Measurements from ENCODE around the gene FRAT2.

DNA sequence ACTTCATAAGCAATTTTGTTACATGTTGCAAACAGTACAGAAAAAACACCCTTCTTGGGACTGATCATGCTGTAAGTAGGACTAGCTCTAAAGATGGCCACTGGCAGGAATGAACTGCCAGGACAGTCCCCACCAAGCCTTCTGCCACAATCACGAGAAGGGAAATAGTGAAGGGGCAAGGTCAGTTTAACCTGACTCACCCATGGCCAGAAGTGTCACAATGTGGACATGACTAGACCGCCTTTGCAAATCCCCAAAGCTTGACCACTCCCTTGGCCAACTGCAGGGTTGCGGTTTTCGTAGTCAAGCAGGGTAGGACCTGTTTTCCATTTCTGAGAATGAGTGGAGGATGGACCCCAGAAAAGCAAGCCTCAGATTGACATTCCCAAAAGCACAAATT, 19.4 kb upstream of the FRAT2 start:
- TF ChIP-seq CTCF (IDR thresholded peaks at IDR 0.05; ENCODE audit: low read depth, low read length, missing input control) (no peak), MAX (IDR thresholded peaks at IDR 0.05) (no peak), HNF4G (IDR thresholded peaks at IDR 0.05) (no peak), GABPA (IDR thresholded peaks at IDR 0.05 in 1 of 2, conservative IDR thresholded peaks at IDR 0.05 in 1 of 2) (no peak), RXRA (IDR thresholded peaks at IDR 0.05) (no peak), ATF3 (IDR thresholded peaks at IDR 0.05) (no peak), SP1 (IDR thresholded peaks at IDR 0.05) (no peak), NR2F2 (IDR thresholded peaks at IDR 0.05) (no peak), YY1 (IDR thresholded peaks at IDR 0.05) (no peak), JUND (IDR thresholded peaks at IDR 0.05) (no peak), RAD21 (IDR thresholded peaks at IDR 0.05) (no peak)
- TF ChIP-seq, protein P1, sequence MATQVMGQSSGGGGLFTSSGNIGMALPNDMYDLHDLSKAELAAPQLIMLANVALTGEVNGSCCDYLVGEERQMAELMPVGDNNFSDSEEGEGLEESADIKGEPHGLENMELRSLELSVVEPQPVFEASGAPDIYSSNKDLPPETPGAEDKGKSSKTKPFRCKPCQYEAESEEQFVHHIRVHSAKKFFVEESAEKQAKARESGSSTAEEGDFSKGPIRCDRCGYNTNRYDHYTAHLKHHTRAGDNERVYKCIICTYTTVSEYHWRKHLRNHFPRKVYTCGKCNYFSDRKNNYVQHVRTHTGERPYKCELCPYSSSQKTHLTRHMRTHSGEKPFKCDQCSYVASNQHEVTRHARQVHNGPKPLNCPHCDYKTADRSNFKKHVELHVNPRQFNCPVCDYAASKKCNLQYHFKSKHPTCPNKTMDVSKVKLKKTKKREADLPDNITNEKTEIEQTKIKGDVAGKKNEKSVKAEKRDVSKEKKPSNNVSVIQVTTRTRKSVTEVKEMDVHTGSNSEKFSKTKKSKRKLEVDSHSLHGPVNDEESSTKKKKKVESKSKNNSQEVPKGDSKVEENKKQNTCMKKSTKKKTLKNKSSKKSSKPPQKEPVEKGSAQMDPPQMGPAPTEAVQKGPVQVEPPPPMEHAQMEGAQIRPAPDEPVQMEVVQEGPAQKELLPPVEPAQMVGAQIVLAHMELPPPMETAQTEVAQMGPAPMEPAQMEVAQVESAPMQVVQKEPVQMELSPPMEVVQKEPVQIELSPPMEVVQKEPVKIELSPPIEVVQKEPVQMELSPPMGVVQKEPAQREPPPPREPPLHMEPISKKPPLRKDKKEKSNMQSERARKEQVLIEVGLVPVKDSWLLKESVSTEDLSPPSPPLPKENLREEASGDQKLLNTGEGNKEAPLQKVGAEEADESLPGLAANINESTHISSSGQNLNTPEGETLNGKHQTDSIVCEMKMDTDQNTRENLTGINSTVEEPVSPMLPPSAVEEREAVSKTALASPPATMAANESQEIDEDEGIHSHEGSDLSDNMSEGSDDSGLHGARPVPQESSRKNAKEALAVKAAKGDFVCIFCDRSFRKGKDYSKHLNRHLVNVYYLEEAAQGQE (IDR thresholded peaks at IDR 0.05) = no peak
- TF ChIP-seq, protein P2, sequence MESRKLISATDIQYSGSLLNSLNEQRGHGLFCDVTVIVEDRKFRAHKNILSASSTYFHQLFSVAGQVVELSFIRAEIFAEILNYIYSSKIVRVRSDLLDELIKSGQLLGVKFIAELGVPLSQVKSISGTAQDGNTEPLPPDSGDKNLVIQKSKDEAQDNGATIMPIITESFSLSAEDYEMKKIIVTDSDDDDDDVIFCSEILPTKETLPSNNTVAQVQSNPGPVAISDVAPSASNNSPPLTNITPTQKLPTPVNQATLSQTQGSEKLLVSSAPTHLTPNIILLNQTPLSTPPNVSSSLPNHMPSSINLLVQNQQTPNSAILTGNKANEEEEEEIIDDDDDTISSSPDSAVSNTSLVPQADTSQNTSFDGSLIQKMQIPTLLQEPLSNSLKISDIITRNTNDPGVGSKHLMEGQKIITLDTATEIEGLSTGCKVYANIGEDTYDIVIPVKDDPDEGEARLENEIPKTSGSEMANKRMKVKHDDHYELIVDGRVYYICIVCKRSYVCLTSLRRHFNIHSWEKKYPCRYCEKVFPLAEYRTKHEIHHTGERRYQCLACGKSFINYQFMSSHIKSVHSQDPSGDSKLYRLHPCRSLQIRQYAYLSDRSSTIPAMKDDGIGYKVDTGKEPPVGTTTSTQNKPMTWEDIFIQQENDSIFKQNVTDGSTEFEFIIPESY (IDR thresholded peaks at IDR 0.05) = no peak
